Stomach smooth muscle (tissue), 2 donors: ENCODE data around the gene BCL11A.
"Not testable (repeated sequence)": the region's sequence is repeated elsewhere in the genome, so short reads cannot be mapped to it uniquely, and the experiment has no call there.

Experiments used
- H3K27ac ChIP-seq: one replicate; pipeline ENCODE4 v1.7.0; 2013; ENCODE audit warnings: mild to moderate bottlenecking, low read length, inconsistent platforms
- H3K27me3 ChIP-seq, 2 donors: one replicate each; pipeline ENCODE4 v1.7.0; 2013; ENCODE audit warnings: low read length in 2 of 2; ENCODE audit not compliant: insufficient read depth in 2 of 2, control insufficient read depth in 1 of 2
- H3K36me3 ChIP-seq, 2 donors: one replicate each; pipeline ENCODE4 v1.7.0; 2013; ENCODE audit warnings: low read length in 2 of 2; ENCODE audit not compliant: control insufficient read depth in 2 of 2, insufficient read depth in 2 of 2
- H3K4me1 ChIP-seq: one replicate; pipeline ENCODE4 v1.7.0; 2013; ENCODE audit warnings: low read length; ENCODE audit not compliant: control insufficient read depth, insufficient read depth
- H3K4me3 ChIP-seq, 2 donors: one replicate each; pipeline ENCODE4 v1.7.0; 2013; ENCODE audit warnings: low read length in 2 of 2
- H3K9ac ChIP-seq, 2 donors: one replicate each; pipeline ENCODE4 v1.7.0; 2013; ENCODE audit warnings: low read length in 2 of 2, mild to moderate bottlenecking in 1 of 2
- H3K9me3 ChIP-seq, 2 donors: one replicate each; pipeline ENCODE4 v1.7.0; 2013; ENCODE audit warnings: low read length in 2 of 2; ENCODE audit not compliant: control insufficient read depth in 2 of 2
- donor health status: healthy.
- donor health status: Pancreatic carcinoma.

The BCL11A gene

DNA sequence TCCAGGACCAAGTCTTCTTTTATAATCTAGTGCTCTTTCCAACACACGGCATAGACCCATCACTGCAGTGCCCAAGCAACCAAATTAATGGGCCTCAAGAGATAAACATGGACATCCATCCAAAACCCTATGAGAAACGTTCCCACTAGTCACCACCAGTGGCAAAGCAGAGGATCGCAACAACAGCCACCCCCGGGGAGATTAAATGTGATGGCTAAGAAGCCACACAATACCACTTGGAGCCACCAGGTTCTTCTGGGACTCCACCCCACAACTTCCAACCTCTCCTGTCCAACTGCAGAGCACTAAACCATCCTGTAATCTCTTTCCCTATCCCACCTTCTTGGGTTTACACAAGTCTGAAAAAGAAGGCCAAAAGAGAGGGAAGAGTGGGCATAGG is 123.8 kb downstream of the BCL11A start:
- no peaks in the 10 kb centered on the region for H3K27me3 ChIP-seq
- H3K4me3 ChIP-seq, result no peak overlapping the region
- H3K27ac ChIP-seq, result no peak overlapping the region
- no peaks in the 10 kb centered on the region for H3K36me3 ChIP-seq
- H3K9ac ChIP-seq, result no peak overlapping the region
- no peaks in the 10 kb centered on the region for H3K4me1 ChIP-seq
- H3K9me3 ChIP-seq, result no peaks in the 10 kb centered on the region

DNA sequence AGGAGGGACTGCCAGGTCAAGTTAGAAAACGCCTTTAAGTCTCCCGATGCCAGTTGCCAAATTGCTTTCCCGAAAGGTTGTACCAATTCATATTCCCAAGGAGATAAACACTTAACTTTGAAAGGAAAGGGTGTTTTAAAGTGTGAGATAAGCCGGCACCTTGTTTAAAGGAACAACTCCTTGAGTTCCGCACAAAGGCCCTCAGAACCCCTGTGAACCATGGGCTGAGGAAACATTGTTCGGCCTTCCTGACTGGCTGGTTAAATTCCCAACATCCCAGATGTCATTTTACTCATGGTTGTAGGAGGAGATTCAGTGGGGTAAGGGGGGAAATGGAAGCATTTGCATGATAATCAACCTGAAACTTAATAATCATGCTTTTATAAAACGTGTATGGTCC is 126.6 kb downstream of the BCL11A start:
- Histone ChIP-seq H3K27me3 (no peaks in the 10 kb centered on the region), H3K4me1 (no peaks in the 10 kb centered on the region), H3K27ac (no peak overlapping the region), H3K4me3 (no peak overlapping the region), H3K9ac (no peak overlapping the region), H3K36me3 (no peaks in the 10 kb centered on the region), H3K9me3 (no peaks in the 10 kb centered on the region)

DNA sequence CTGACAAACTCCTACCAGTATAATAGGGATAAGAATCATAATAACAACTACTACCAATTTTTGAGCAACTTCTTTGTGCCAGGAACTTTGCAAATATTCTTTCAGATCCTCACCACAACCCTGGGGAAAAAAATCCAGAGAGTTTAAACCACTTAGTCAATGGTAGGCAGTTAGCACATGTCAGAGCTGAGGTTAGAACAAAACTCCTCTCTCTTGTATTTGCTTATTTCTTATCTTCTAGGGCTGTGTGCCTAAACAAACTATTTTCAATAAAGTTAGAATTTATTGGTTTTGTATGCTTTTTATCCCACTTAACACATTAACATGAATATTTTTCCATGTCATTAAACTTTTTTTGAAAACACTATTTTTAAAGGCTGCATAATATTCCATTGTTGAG is 127.1 kb downstream of the BCL11A start:
- Histone ChIP-seq H3K4me3 (no peak overlapping the region), H3K4me1 (no peaks in the 10 kb centered on the region), H3K9ac (no peak overlapping the region), H3K27me3 (no peaks in the 10 kb centered on the region), H3K9me3 (no peaks in the 10 kb centered on the region), H3K36me3 (no peaks in the 10 kb centered on the region), H3K27ac (no peak overlapping the region)

DNA sequence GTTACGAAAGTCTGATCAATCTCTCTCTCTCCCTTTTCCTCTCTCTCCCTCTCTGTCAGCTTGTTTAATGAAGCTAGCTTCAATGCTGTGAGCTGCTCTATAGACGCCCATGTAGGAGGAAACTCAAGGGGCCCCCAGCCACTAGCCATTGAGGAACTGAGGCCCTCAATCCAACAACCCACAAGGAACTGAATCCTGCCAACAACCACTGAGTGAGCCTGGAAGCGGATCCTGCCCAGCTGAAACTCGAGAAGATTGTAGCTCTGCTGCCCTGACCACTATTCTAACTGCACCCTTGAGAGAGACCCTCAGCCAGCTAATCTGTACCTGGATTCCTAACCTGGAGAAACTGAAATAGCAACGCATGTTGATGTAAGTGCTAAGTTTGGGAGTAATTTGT is 129.2 kb downstream of the BCL11A start:
- no peaks in the 10 kb centered on the region for H3K27me3 ChIP-seq
- H3K4me3 ChIP-seq, result no peak overlapping the region
- H3K27ac ChIP-seq, result no peak overlapping the region
- no peaks in the 10 kb centered on the region for H3K9me3 ChIP-seq
- H3K36me3 ChIP-seq, result no peaks in the 10 kb centered on the region
- no peaks in the 10 kb centered on the region for H3K4me1 ChIP-seq
- H3K9ac ChIP-seq, result no peak overlapping the region

DNA sequence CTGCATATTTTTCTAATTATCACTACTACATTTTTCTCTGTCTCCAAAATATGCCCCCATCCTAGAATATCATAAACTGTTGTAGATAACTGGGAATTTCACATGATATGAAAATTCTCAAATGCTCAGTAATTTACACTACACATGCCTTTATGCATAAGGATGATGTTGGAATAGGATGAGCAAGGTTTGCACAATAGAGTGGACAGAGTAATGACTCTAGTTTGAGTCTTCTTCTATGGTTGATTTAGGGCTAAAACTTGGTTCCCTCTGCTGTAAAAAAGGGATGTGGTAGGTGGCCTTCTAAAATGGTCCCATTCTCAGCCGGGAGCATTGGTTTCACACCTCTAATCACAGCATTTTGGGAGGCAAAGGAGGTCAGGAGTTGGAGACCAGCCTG is 129.9 kb downstream of the BCL11A start:
- Histone ChIP-seq H3K27me3 (no peaks in the 10 kb centered on the region), H3K27ac (no peak overlapping the region), H3K9me3 (no peaks in the 10 kb centered on the region), H3K9ac (no peak overlapping the region), H3K4me3 (no peak overlapping the region), H3K36me3 (no peaks in the 10 kb centered on the region), H3K4me1 (no peaks in the 10 kb centered on the region)

DNA sequence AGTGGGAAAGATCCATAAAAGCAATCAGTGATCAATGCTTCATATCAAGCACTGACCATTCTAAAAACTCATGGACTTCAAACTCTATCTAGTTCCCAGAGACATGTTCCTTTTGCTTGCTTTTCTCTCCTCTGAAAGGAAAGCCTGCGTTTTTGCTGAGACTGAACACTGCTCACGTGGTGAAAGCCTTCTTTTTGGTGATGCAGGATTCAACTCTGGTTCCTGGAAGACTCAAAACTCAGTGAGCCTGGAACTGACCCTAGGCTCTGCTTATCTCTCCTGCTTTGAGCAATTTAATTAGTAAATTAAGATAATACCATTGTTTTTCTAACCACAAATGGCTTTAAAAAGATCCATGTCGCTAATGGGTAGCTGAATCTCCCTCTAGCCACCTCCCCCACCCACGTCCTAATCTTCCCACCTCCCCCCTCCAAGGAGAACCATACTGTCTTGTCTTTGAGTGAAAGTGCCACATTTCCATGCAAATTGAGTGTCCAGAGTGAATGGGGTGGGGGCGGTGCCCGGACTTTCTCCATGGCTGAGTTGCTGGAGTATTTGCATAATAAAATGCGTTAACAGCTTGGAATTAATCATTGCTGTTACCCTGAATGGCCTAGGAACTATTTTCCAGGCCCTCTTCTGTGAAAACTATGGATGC is 130.5 kb downstream of the BCL11A start:
- Histone ChIP-seq H3K9me3 (no peaks in the 10 kb centered on the region), H3K4me3 (no peak overlapping the region), H3K27me3 (no peaks in the 10 kb centered on the region), H3K36me3 (no peaks in the 10 kb centered on the region), H3K27ac (no peak overlapping the region), H3K9ac (no peak overlapping the region), H3K4me1 (no peaks in the 10 kb centered on the region)

DNA sequence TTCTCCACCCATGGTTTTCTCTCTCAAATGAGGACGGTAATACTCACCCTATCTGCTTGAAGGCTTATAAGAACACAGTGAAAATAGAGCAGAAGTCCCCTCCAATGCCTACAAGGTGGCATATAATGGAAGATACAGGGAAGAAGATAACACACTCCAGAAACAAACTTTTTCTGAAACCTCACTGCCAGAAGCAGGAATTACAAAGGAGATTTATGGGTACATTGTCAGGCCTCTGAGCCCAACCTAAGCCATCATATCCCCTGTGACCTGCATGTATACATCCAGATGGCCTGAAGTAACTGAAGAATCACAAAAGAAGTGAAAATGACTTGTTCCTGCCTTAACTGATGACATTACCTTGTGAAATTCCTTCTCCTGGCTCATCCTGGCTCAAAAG is 136.2 kb downstream of the BCL11A start:
- H3K36me3 ChIP-seq, H3K4me1 ChIP-seq, H3K4me3 ChIP-seq, H3K9ac ChIP-seq, H3K27me3 ChIP-seq, H3K27ac ChIP-seq, H3K9me3 ChIP-seq: not testable (repeated sequence)

DNA sequence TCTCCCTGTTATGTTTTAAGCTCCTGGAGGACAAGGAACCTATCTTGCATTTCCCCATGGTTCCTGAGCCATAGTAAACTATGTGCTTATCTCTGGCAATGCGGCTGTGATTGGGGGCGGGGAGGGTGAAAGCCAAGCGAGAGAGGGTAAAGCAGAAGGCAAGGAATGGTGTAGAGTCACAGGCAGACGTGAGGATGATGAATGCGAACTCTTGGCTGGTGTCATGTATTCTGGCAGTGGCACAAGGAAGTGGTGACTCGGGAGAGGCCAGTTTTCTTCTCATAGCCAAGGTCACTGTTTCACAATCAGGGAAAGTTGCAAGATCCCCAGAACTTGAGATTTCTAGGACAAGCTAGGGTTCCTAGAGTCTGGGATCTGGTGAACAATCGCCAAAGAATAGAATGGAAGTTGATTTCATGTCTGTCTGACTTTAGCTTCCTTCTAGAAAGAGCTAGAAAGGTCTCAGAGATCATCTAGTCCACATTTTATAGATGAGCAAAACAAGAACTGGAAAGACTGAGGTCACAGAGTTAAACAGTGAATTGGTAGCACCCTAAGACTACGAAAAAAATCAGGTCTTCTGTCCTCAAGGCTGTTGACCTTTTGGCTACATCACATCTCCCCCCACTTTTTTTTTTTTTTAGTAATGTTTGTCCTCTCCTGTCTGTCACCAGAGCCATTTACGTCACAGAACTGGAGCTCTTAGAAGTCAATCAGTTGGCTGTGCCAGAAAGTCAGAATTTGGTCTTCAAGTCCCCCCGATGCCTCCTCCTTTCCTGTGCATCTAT is 137.0 kb downstream of the BCL11A start:
- Histone ChIP-seq H3K4me1 (no peaks in the 10 kb centered on the region), H3K9me3 (no peaks in the 10 kb centered on the region), H3K27me3 (peaks cover 0 to 2% of the 10 kb centered on the region in 2 donors), H3K4me3 (no peak overlapping the region), H3K9ac (no peak overlapping the region), H3K36me3 (no peaks in the 10 kb centered on the region), H3K27ac (no peak overlapping the region)

DNA sequence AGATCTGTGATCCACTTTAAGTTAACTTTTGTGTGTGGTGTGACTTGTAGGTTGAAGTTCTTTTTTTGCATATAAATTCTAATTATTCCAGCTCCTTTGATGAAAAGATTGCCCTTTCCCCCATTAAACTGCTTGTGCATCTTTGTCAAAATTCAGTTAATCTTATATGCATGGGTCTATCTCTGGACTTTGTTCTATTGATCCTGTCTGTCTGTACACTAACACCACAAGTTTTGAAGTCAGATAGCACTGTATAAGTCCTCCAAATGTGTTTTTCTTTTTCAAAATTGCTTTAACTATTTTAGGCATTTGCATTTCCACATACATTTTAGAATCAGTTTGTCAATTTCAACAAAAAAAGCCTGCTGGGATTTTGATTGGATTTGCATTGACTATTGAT is 137.6 kb downstream of the BCL11A start:
- H3K27ac ChIP-seq, result no peak overlapping the region
- no peaks in the 10 kb centered on the region for H3K9me3 ChIP-seq
- H3K4me1 ChIP-seq, result no peaks in the 10 kb centered on the region
- H3K36me3 ChIP-seq, result no peaks in the 10 kb centered on the region
- H3K9ac ChIP-seq, result no peak overlapping the region
- H3K4me3 ChIP-seq, result no peak overlapping the region
- H3K27me3 ChIP-seq, result peaks cover 0 to 2% of the 10 kb centered on the region in 2 donors

DNA sequence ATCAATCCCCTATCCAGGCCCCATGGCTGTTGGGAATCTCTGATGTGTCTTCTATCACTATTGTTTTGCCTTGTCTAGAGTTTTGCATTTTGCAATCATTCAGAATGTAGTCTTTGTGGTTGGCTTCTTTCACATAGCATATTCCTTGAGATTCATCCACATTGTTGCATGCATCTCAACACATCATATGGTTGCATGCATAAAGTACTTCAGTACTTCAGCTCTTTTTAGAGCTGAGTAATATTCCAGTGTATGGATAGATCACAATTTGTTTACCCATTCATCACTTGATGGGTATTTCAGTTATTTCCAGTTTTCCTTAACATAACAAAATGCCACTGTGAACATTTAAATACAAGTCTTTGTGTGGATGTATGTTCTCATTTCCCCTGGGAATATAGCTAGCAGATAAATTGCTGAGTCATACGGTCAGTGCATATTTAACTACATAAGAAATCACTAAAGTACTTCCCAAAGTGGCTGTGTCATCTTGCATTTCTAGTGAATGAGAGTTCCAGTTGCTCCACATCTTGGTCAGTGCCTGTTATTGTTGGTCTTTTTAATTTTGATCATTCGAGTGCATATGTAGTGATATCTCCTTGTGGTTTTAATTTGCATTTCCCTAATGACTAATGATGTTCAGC is 138.8 kb downstream of the BCL11A start:
- Histone ChIP-seq H3K36me3 (no peaks in the 10 kb centered on the region), H3K27ac (no peak overlapping the region), H3K9me3 (no peaks in the 10 kb centered on the region), H3K27me3 (peaks cover 0 to 2% of the 10 kb centered on the region in 2 donors), H3K9ac (no peak overlapping the region), H3K4me1 (no peaks in the 10 kb centered on the region), H3K4me3 (no peak overlapping the region)

DNA sequence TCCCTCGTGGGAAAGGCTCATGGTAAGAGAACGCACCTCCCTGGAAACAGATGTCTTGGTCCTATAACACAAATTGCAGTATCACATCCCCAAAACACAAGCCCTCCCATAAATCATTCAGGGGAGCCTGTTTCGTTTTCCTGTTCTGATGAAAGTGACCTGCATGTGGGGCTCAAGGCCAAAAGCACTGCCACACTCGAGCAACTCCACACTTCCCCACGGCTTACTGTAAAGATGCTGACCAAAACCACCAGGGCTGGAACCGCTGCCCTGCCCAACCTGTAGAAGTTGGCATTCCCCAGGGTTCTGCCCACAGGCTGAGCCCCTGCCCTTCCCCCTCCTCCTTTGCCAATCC is 139.7 kb downstream of the BCL11A start:
- H3K4me3 ChIP-seq, result no peak overlapping the region
- no peak overlapping the region for H3K27ac ChIP-seq
- H3K36me3 ChIP-seq, result no peaks in the 10 kb centered on the region
- no peaks in the 10 kb centered on the region for H3K9me3 ChIP-seq
- H3K27me3 ChIP-seq, result peaks cover 0 to 2% of the 10 kb centered on the region in 2 donors
- no peak overlapping the region for H3K9ac ChIP-seq
- H3K4me1 ChIP-seq, result no peaks in the 10 kb centered on the region
